LoVo (cell line): ENCODE results near the gene OBSCN.

Source experiments
- DNase-seq: peaks from one replicate; pipeline ENCODE4 v3.0.0-alpha.2; 2016; ENCODE audit warnings: low spot score

Gene OBSCN

GRCh38 chr1:228320394-228320793, 112.5 kb downstream of the OBSCN start:
- no peak for DNase-seq

- no peak for DNase-seq
Measured at GRCh38 chr1:228321435-228321834, 113.6 kb downstream of the OBSCN start.

GRCh38 chr1:228321895-228322294, 114.1 kb downstream of the OBSCN start:
- no peak for DNase-seq

GRCh38 chr1:228323401-228323800, 115.6 kb downstream of the OBSCN start:
- no peak for DNase-seq

- no peak for DNase-seq
Measured at GRCh38 chr1:228325267-228325666, 117.4 kb downstream of the OBSCN start.

- DNase-seq, result no peak
Measured at GRCh38 chr1:228329887-228330286, 122.0 kb downstream of the OBSCN start.

- no peak for DNase-seq
Measured at GRCh38 chr1:228332797-228333738, 125.2 kb downstream of the OBSCN start.

- no peak for DNase-seq
Measured at GRCh38 chr1:228333739-228334115, 125.9 kb downstream of the OBSCN start.

GRCh38 chr1:228334226-228334935, 126.5 kb downstream of the OBSCN start:
- no peak for DNase-seq

- no peak for DNase-seq
Measured at GRCh38 chr1:228334954-228335353, 127.1 kb downstream of the OBSCN start.

- no peak for DNase-seq
Measured at GRCh38 chr1:228335406-228336307, 127.8 kb downstream of the OBSCN start.

GRCh38 chr1:228336308-228337030, 128.6 kb downstream of the OBSCN start:
- DNase-seq, result no peak

GRCh38 chr1:228337031-228337564, 129.3 kb downstream of the OBSCN start:
- DNase-seq, result no peak

GRCh38 chr1:228337711-228338520, 130.1 kb downstream of the OBSCN start:
- no peak for DNase-seq

GRCh38 chr1:228338521-228339051, 130.7 kb downstream of the OBSCN start:
- no peak for DNase-seq

GRCh38 chr1:228339059-228339704, 131.3 kb downstream of the OBSCN start:
- DNase-seq, result no peak

- DNase-seq, result no peak
Measured at GRCh38 chr1:228339766-228340685, 132.2 kb downstream of the OBSCN start.

- DNase-seq, result no peak
Measured at GRCh38 chr1:228340686-228341449, 133.0 kb downstream of the OBSCN start.
